Osteocyte (in vitro differentiated cells): Measurements from ENCODE around the gene CRYBB3. TPM values are rescaled to one million over a fixed set of nuclear protein-coding genes. Genes with fewer than 3 reads are reported as not detected.

Experiments
- DNase-seq: peaks from one replicate; pipeline ENCODE4 v3.0.0; 2021; ENCODE audit warnings: mixed read lengths; ENCODE audit not compliant: unreplicated experiment; ENCODE audit errors: extremely low spot score
- H3K27ac Mint-ChIP-seq: one replicate; pipeline ENCODE4 v1.8.0; 2021; ENCODE audit warnings: mild to moderate bottlenecking, mixed read lengths; ENCODE audit not compliant: unreplicated experiment
- H3K27me3 Mint-ChIP-seq: one replicate; pipeline ENCODE4 v1.8.0; 2021; ENCODE audit warnings: mixed read lengths; ENCODE audit not compliant: unreplicated experiment
- H3K36me3 Mint-ChIP-seq: one replicate; pipeline ENCODE4 v1.8.0; 2021; ENCODE audit warnings: mixed read lengths; ENCODE audit not compliant: unreplicated experiment
- H3K4me1 Mint-ChIP-seq: one replicate; pipeline ENCODE4 v1.8.0; 2021; ENCODE audit warnings: mixed read lengths; ENCODE audit not compliant: unreplicated experiment
- H3K4me3 Mint-ChIP-seq: one replicate; pipeline ENCODE4 v1.8.0; 2021; ENCODE audit warnings: mild to moderate bottlenecking, moderate library complexity, mixed read lengths; ENCODE audit not compliant: unreplicated experiment
- H3K9me3 Mint-ChIP-seq: one replicate; pipeline ENCODE4 v1.8.0; 2021; ENCODE audit warnings: mixed read lengths; ENCODE audit not compliant: unreplicated experiment
- total RNA-seq: library from RNA; stranded (reverse); gene quantifications from 2 replicates; pipeline ENCODE4 v1.2.1, GENCODE V29; 2021
- TF ChIP-seq, protein P1 (sequence below): fragments of 200-600 bp; sonication (generic); IDR thresholded peaks from 2 replicates; pipeline ENCODE4 v1.5.0; 2021; ENCODE audit warnings: antibody characterized with exemption, mild to moderate bottlenecking, moderate library complexity

The CRYBB3 gene
- total RNA-seq, 1 donor from 2014 or later = not detected

DNA sequence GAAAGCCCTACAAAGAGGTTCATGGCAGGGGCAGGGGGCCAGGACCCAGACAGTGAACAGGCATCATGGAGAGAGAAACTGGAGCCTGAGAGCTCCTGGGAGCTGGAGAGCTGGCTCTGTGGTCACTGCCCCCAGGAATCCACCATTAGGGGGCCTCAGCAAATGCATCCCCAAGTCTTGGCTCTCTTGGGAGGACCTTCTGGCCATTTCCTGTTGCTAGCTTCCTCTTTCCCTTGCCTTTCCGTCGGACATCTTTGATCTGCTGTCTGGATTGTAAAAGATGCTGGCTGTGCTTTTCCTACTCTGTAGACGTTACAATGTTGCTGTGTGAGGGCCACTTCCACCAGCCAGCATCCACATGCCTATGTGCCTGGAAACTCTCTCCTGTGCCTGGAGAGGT lies 12.7 kb downstream of the CRYBB3 start:
- Mint-ChIP-seq H3K27ac (no peak overlapping the region), H3K9me3 (peaks cover 6% of the 10 kb centered on the region), H3K4me1 (no peaks in the 10 kb centered on the region), H3K4me3 (no peak overlapping the region), H3K36me3 (no peaks in the 10 kb centered on the region), H3K27me3 (peaks cover 3% of the 10 kb centered on the region)
- no peak for DNase-seq
- TF ChIP-seq, protein P1, sequence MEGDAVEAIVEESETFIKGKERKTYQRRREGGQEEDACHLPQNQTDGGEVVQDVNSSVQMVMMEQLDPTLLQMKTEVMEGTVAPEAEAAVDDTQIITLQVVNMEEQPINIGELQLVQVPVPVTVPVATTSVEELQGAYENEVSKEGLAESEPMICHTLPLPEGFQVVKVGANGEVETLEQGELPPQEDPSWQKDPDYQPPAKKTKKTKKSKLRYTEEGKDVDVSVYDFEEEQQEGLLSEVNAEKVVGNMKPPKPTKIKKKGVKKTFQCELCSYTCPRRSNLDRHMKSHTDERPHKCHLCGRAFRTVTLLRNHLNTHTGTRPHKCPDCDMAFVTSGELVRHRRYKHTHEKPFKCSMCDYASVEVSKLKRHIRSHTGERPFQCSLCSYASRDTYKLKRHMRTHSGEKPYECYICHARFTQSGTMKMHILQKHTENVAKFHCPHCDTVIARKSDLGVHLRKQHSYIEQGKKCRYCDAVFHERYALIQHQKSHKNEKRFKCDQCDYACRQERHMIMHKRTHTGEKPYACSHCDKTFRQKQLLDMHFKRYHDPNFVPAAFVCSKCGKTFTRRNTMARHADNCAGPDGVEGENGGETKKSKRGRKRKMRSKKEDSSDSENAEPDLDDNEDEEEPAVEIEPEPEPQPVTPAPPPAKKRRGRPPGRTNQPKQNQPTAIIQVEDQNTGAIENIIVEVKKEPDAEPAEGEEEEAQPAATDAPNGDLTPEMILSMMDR = no peak

DNA sequence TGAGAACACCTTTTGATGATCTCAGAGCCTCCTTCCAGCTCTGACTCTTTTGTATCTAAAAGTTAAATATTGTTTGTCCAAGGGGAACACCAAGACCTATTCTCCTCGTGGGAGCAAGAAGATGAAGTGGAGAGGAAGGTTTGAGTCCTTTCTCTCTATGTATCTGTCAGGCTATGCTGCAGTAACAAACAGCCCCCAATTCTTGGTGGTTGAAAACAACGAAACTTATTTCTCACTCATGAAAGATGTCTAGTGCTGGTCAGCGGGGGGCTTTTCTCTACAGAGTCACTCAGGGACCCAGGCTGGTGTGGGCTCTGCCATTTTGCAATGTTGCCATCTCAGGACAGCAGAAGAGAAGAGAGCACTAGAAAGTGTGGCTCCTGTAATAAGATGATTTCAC lies 13.6 kb downstream of the CRYBB3 start:
- Mint-ChIP-seq H3K27me3 (peaks cover 3% of the 10 kb centered on the region), H3K27ac (no peak overlapping the region), H3K9me3 (peaks cover 6% of the 10 kb centered on the region), H3K4me1 (no peaks in the 10 kb centered on the region), H3K4me3 (no peak overlapping the region), H3K36me3 (no peaks in the 10 kb centered on the region)
- DNase-seq = no peak
- TF ChIP-seq, protein P1 = no peak

DNA sequence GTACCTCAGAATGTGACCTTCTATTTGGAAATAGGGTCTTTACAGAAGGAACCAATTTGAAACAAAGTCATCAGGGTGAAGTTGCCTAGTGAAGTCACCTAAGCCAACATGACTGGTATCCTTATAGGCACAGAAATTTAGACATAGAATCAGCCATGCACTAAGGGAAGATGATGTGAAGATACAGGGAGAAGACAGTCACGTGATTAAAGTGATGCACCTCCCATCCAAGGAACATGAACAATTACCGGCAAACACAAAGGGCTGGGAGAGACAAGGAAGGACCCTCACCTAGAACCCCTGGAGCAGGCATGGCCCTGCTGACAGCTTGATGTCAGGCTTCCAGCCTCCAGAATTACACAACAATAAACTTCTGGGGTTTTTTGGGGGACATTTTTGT lies 16.6 kb downstream of the CRYBB3 start:
- Mint-ChIP-seq H3K4me3 (no peak overlapping the region), H3K27me3 (peaks cover 6% of the 10 kb centered on the region), H3K27ac (no peak overlapping the region)

DNA sequence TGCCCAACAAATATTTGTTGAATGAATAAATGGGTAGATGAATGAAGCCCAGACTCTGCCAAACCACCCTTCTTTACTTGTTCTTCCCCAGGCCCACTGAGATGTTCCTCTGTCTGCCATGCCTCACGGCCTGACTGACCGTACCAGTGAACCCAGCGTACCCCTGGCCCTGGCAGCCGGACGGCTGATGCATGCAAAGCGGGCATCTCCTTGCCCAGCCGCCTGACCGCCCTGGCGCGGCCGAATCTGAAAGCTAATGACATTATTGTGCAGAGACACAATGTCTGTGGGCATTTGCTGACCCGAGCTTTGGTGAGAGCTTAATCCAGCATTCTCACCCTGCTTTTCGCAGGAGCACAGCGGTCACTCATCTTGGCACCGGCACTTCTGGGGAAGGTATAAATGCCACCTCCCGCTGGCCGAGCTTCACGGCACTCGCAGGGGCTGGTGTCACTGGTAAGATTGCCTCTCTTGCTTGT lies 19.6 kb downstream of the CRYBB3 start, which contains the start of gene CRYBB2:
Gene CRYBB2 (plus strand): TSS at position 429 of the 479 bp plus-strand sequence. CDS start 1,791 bp downstream, outside the sequence.
- Mint-ChIP-seq H3K4me1 (no peaks in the 10 kb centered on the region), H3K36me3 (no peaks in the 10 kb centered on the region), H3K9me3 (no peaks in the 10 kb centered on the region), H3K4me3 (no peak within 1 kb of the TSS), H3K27me3 (peaks cover 19% of the 10 kb centered on the region), H3K27ac (no peak within 1 kb of the TSS)
- TF ChIP-seq, protein P1 = no peak
- DNase-seq = no peak

More for the DNA sequence above, 16.6 kb downstream of the CRYBB3 start:
- Mint-ChIP-seq H3K9me3 (peaks cover 6% of the 10 kb centered on the region), H3K4me1 (no peaks in the 10 kb centered on the region), H3K36me3 (no peaks in the 10 kb centered on the region)
- no peak for DNase-seq
- TF ChIP-seq, protein P1 = no peak

DNA sequence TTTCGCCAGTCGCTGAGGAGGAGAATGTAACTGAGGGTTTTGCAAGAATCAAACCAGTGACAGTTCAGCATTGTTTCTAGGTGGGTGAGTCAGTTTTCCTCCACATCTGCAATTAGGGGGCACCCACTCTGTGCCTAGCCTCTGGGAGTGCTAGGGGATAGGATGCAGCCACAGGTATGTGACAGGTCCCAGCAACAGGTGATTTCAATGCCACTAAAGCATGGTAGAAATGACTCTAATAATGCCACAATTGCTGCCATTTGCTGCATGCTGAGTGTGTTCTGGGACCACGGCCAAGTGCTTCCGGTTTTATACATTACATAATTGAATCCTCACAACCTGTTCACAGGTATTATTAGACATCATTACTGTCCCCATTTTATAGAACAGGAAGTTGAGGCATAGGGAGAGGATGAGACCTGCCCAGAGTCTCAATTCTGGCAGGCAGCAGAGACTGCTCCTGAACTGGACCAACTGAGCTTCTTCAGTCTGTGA lies 20.3 kb downstream of the CRYBB3 start:
- H3K4me3 Mint-ChIP-seq = no peak overlapping the region
- no peak overlapping the region for H3K27ac Mint-ChIP-seq
- DNase-seq = no peak
- no peaks in the 10 kb centered on the region for H3K9me3 Mint-ChIP-seq
- H3K4me1 Mint-ChIP-seq = no peaks in the 10 kb centered on the region
- no peaks in the 10 kb centered on the region for H3K36me3 Mint-ChIP-seq
- peaks cover 19% of the 10 kb centered on the region for H3K27me3 Mint-ChIP-seq
- TF ChIP-seq, protein P1 = no peak
